Pancreas (tissue), 10 donors: ENCODE measurements around the gene SPINK5. TPM values are rescaled to one million over a fixed set of nuclear protein-coding genes. Genes with fewer than 3 reads are reported as not detected.
"Not testable (repeated sequence)": the region's sequence is repeated elsewhere in the genome, so short reads cannot be mapped to it uniquely, and the experiment has no call there.

ENCODE experiments used
- ATAC-seq, 4 donors: fragments of 200-7000 bp; cut with Tn5 transposase; one replicate each; pipeline versions ENCODE4 v1.8.0 to v1.9.1; 2020; ENCODE audit warnings: mild to moderate bottlenecking in 4 of 4, moderate library complexity in 4 of 4
- DNase-seq, 6 donors: peaks; one replicate each; pipeline ENCODE4 v3.0.0-alpha.2; 2020
- FAIRE-seq: peaks from 2 replicates; lab custom pipeline; 2012; peaks lifted over from hg19 to GRCh38; lab: Jason Lieb, UNC
- H3K27ac ChIP-seq, 4 donors: fragments of 200-600 bp; sonication (generic); 1 replicate in 3 of 4; 2 replicates in 1 of 4; pipeline versions ENCODE4 v1.5.0 to v1.8.0; 2020
- H3K27me3 ChIP-seq, 4 donors: fragments of 200-600 bp; one replicate each; pipeline ENCODE4 v1.8.0; 2021
- H3K36me3 ChIP-seq, 3 donors: fragments of 200-600 bp; sonication (generic) in 1 of 3; one replicate each; pipeline versions ENCODE4 v1.5.0 to v1.8.0; 2020 to 2021
- H3K4me1 ChIP-seq, 3 donors: fragments of 200-600 bp; one replicate each; pipeline ENCODE4 v1.8.0; 2021
- H3K4me3 ChIP-seq, 4 donors: fragments of 200-600 bp; sonication (generic) in 2 of 4; one replicate each; pipeline versions ENCODE4 v1.5.0 to v1.8.0; 2020 to 2021
- H3K9me3 ChIP-seq, 4 donors: fragments of 200-600 bp; one replicate each; pipeline ENCODE4 v1.8.0; 2021
- CTCF ChIP-seq, 4 donors: fragments of 200-600 bp; sonication (generic) in 3 of 4; IDR thresholded peaks; one replicate each; pipeline versions ENCODE4 v1.5.0 to v1.8.0; 2021; ENCODE audit warnings: antibody characterized with exemption in 4 of 4
- WGBS, 2 donors: extraction: QIAGEN DNeasy Blood & Tissue Kit; methylation state at CpG; one replicate each; pipeline ENCODE4 v1.1.7; 2013; 5-methylcytosine and 5-hydroxymethylcytosine counted together
- intact Hi-C, 3 donors: fragments of 100-400 bp; cut with DNase I; formaldehyde crosslinking; loops; one replicate each; pipeline versions ENCODE4 v1.11.1 to v1.14.2; 2022
- polyA plus RNA-seq, 2 donors: library from polyadenylated mRNA; stranded (reverse); fragments of 200-250 nt; gene quantifications; one replicate each; pipeline ENCODE4 v1.2.3, GENCODE V29; 2013
- total RNA-seq, 6 donors: library from RNA; stranded (reverse); fragmentation: NEBNext Ultra II Directional in 4 of 6; extraction: Animal tissue kit (Norgen Biotek cat#: 25700) in 4 of 6; gene quantifications; one replicate each; pipeline versions ENCODE4 v1.2.1 to v1.2.4, GENCODE V29; 2021 to 2023
- donor health status: healthy with polysubstance abuse.
- donor health status: DM: no; HTN: no; CAD: no; lungs with moderate emphysema.
- donor health status: DM: no; HTN: no; CAD: no.
- donor health status: control.
- donor health status: control.
- donor health status: Bipolar disorder and iron deficiency.
- donor health status: DM: yes; HTN: yes; CAD: no.
- donor health status: DM: no; HTN: no; CAD: no.
- donor health status: DM: no; HTN: no; CAD: no.
- donor health status: DM: yes; HTN: yes; CAD: no.

Gene SPINK5
- total and polyA plus RNA-seq, 8 donors = 0.17 to 0.31 (median 0.23) TPM; not detected in 2

- 84 to 90% methylated on average over 4 of the region's 4 CpGs for WGBS, 2 donors
Measured at GRCh38 chr5:148029131-148029530, 34.6 kb upstream of the SPINK5 start.

GRCh38 chr5:148033134-148033533, 30.6 kb upstream of the SPINK5 start:
- FAIRE-seq = no peak
- no peaks in the 10 kb centered on the region for H3K36me3 ChIP-seq
- TF ChIP-seq CTCF (IDR thresholded peaks at IDR 0.05) = no peak
- no peaks in the 10 kb centered on the region for H3K9me3 ChIP-seq
- ATAC-seq = no peak
- no peak overlapping the region for H3K27ac ChIP-seq
- intact Hi-C loops = no loop called here
- no peak overlapping the region for H3K4me3 ChIP-seq
- DNase-seq = no peak
- H3K4me1 ChIP-seq = no peaks in the 10 kb centered on the region
- 84 to 85% methylated on average over 1 of the region's 1 CpG for WGBS, 2 donors
- no peaks in the 10 kb centered on the region for H3K27me3 ChIP-seq

More at GRCh38 chr5:148029131-148029530, 34.6 kb upstream of the SPINK5 start:
- no peaks in the 10 kb centered on the region for H3K9me3 ChIP-seq
- intact Hi-C loops = no loop called here
- TF ChIP-seq CTCF (IDR thresholded peaks at IDR 0.05) = no peak
- H3K27me3 ChIP-seq = no peaks in the 10 kb centered on the region
- DNase-seq = no peak
- no peaks in the 10 kb centered on the region for H3K36me3 ChIP-seq
- ATAC-seq = no peak
- no peak overlapping the region for H3K4me3 ChIP-seq
- FAIRE-seq = no peak
- no peak overlapping the region for H3K27ac ChIP-seq
- H3K4me1 ChIP-seq = no peaks in the 10 kb centered on the region

GRCh38 chr5:148035676-148036075, 28.1 kb upstream of the SPINK5 start:
- H3K27me3 ChIP-seq = no peaks in the 10 kb centered on the region
- H3K4me1 ChIP-seq = no peaks in the 10 kb centered on the region
- FAIRE-seq (no peak), DNase-seq (no peak), ATAC-seq (no peak)
- intact Hi-C loops = no loop called here
- no peaks in the 10 kb centered on the region for H3K36me3 ChIP-seq
- TF ChIP-seq CTCF (IDR thresholded peaks at IDR 0.05) = no peak
- H3K9me3 ChIP-seq = no peaks in the 10 kb centered on the region
- no peak overlapping the region for H3K4me3 ChIP-seq
- H3K27ac ChIP-seq = no peak overlapping the region

GRCh38 chr5:148042881-148043280, 20.9 kb upstream of the SPINK5 start:
- Histone ChIP-seq H3K9me3 (no peaks in the 10 kb centered on the region), H3K4me1 (no peaks in the 10 kb centered on the region), H3K27me3 (no peaks in the 10 kb centered on the region), H3K36me3 (no peaks in the 10 kb centered on the region), H3K4me3 (no peak overlapping the region), H3K27ac (no peak overlapping the region)
- TF ChIP-seq CTCF (IDR thresholded peaks at IDR 0.05) = no peak
- DNase-seq (no peak), FAIRE-seq (no peak), ATAC-seq (no peak)
- intact Hi-C loops = no loop called here
- WGBS, 2 donors = 90% methylated on average over 5 of the region's 5 CpGs

GRCh38 chr5:148043705-148044104, 20.1 kb upstream of the SPINK5 start:
- H3K27ac ChIP-seq = no peak overlapping the region
- no peak for ATAC-seq
- no peak for DNase-seq
- WGBS, 2 donors = 71 to 89% methylated on average over 2 of the region's 2 CpGs
- no peaks in the 10 kb centered on the region for H3K9me3 ChIP-seq
- no peaks in the 10 kb centered on the region for H3K4me1 ChIP-seq
- no peak for FAIRE-seq
- no peaks in the 10 kb centered on the region for H3K27me3 ChIP-seq
- no peak overlapping the region for H3K4me3 ChIP-seq
- no peaks in the 10 kb centered on the region for H3K36me3 ChIP-seq
- intact Hi-C loops = no loop called here
- TF ChIP-seq CTCF (IDR thresholded peaks at IDR 0.05) = no peak

GRCh38 chr5:148055160-148055559, 8.6 kb upstream of the SPINK5 start:
- 58 to 70% methylated on average over 2 of the region's 2 CpGs for WGBS, 2 donors
- ATAC-seq, H3K4me3 ChIP-seq, DNase-seq, H3K27ac ChIP-seq, intact Hi-C loops, FAIRE-seq, H3K9me3 ChIP-seq, H3K36me3 ChIP-seq, H3K4me1 ChIP-seq, H3K27me3 ChIP-seq: not testable (repeated sequence)
